HG03103 (cell line): ENCODE results near the gene STAC3.
"Not testable (repeated sequence)": the region's sequence is repeated elsewhere in the genome, so short reads cannot be mapped to it uniquely, and the experiment has no call there.

Source experiments
- ATAC-seq: cut with Tn5 transposase; IDR thresholded peaks from one replicate; pipeline ENCODE4 v1.9.1; 2021; ENCODE audit warnings: low read depth; ENCODE audit not compliant: unreplicated experiment

The STAC3 gene

DNA sequence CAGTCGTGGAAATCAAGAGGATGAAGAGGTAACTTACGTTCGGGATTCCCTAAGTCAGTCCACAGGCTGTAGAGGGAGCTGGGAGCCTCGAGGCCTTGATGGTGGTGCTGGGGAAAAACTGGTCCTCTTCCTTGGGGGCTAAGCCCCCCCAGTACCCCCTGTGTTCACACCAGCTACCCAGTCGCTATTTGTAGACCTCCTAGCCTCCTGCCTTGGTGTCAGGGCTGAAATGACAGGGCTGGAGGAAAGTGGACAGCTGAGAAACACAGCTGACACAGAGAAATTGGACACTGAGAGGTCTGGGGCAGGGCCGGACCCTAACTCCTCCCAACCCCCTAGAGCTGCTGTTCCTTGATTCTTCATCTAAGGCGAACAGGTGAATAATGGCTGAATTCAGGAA, at the start of gene STAC3:
STAC3 (minus strand) TSS at position 232 of the 400 bp plus-strand sequence. CDS start 1,551 bp downstream, outside the sequence.
- ATAC-seq, result no peak

DNA sequence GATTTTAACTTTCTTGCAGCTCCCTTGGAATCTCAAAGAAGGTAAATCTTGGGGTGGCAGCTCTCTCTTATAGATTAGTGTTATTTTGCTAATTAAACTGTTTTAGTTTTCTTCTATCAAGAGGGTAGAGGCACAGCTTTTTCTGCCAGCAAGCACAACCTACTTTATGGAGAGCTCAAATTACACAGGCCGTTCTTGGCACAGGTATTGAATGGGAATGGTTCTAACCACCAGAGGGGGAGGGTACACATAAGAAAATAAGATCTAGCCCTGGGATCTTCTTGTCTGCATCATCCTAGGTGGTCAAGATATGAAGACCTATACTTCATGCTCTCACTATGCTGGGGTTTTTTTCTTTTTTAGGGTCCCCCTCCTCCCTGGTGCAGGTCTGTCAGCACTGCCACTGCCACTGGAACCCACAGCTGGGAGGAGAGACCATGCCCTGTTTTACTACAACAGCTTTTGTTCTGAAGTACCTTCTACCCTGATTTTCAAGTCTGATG, 48.6 kb upstream of the STAC3 start:
- no peak for ATAC-seq

DNA sequence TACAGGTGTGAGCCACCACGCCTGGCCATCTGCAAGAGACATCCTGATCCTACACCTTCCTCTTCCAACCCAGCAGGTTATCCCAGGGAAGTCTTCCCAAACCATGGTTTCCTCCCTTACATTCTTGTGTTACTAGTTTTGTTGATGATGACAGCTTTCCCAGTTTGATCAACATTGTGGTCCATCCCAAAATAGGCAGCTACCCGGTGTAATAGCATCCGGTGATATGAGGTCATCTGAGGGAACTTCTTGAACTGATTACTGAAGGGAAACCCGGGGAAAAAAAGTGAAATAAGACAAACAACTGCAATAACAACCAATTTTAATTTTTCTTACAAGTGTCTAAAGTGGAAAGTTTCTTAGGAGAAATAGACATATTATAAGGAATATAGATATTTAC, 45.3 kb upstream of the STAC3 start:
- no peak for ATAC-seq

DNA sequence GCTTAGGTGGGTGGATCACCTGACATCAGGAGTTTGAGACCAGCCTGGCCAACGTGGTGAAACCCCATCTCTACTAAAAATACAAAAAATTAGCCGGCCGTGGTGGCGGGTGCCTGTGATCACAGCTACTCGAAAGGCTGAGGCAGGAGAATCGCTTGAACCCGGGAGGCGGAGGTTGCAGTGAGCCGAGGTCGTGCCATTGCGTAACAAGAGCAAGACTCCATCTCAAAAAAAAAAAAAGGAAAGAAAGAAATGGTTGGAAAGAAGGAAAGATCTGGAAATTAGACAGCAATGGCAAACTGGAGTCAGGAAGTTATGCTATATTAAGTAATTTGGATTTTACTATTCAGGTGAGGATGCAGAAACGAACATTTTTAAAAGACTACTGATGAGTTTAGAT, 31.1 kb upstream of the STAC3 start:
- ATAC-seq, result not testable (repeated sequence)

DNA sequence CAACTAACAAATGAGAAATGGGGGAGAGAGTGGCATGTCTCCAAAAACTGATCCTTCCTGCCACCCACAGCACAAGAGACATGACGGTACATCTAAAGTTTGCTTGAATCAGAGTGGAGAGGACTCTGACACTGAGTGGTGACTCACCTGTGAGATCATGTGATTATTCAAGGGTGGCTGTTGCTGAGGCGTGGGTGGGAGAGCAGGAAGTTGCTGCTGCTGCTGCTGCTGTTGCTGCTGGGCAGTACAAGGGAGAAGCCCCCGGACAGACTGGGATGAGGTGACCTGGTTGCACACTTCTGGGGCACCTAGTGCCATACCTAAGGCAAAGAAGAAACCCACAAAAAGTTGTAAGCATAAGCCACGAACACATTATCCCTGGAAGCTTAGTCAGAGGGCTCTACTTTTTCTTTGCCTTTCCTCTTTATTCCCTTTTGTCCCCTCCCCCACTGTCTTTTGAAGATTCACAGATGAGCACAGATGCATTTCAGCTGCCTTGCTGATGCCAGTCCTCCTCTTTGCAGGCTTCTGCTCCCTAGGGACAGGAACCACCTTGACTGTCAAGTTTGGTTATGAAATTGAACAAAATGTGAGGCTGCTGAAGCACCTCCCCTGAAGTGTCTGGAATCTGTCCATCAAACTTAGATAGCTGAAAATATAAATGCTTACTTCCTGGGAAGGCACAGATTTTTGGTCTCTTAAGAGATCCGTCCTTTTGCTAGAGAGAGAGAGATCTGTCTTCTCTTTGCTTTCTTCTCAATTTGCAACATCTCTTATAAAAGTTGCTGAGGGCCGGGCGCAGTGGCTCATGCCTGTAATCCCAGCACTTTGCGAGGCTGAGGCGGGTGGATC, 29.4 kb upstream of the STAC3 start:
- ATAC-seq, result peak; percentile 93

DNA sequence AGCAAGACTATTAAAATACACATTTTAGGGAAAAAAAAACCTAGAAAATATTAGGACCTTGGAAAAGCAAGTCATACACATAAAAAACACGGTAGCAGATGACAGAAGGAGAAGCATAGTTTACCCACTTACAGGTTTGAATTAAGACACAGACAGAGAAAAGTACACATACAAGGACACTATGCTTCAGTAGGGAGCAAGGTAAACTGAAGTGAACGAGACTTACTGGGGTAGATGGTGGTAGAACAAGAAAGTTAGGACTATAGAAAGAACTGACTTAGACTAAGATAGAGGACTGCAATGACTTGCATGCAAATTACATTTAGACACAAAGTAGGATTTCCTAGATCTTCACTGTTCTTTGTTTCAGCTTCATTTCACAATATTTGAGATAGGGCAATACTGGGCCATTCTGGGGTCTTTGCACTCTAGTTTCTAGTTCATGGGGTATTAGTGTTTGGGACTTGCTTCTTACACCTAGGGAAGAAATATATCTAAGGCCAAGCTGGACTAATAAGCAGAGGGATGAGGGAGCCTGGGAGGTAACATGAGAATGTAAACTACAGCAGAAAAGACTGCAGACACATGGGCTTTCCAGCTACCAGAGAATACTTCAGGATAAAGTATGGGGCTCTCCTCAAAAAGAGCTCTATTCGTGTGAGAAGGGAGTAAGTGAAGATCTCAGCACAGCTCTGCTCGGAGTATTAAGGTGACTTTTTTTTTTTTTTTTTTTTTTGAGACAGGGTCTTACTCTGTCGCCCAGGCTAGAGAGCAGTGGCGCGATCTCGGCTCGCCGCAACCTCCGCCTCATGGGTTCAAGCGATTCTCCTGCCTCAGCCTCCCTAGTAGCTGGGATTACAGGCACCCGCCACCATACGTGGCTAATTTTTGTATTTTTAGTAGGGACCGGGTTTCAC, 27.7 kb upstream of the STAC3 start:
- ATAC-seq, result no peak

DNA sequence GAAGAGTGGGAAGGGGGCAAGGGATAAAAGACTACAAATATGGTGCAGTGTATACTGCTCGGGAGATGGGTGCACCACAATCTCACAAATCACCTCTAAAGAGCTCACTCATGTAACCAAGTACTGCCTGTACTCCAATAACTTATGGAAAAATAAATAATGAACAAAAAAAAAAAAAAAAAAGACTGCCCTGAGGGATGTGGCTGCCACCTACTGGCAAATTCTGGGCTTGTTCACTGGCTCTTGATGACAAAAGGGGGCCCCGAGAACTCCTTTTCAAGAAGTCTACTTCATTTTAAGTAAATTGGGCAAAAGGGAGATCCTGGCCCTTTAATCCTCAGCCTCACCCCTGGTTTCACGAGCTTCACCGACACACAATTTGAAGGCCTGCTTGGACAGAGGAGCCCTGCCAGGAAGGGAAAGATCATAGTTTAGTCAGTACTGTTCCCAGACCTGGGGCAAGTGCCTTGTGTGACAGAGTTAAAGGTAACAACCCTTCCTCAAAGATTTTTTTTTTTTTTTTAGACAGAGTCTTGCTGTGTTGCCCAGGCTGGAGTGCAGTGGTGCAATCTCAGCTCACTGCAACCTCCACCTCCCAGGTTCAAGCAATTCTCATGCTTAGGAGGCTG, 26.1 kb upstream of the STAC3 start:
- no peak for ATAC-seq

DNA sequence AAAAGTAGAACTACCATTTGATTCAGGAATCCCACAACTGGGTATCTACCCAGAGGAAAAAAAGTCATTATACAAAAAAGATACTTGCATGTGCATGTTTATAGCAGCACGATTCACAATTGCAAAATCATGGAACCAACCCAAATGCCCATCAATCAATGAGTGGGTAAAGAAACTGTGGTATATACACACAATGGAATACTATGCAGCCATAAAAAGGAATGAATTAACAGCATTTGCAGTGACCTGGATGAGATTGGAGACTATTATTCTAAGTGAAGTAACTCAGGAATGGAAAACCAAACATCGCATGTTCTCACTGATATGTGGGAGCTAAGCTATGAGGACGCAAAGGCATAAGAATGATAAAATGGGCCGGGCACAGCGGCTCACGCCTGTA, 25.2 kb upstream of the STAC3 start:
- not testable (repeated sequence) for ATAC-seq

DNA sequence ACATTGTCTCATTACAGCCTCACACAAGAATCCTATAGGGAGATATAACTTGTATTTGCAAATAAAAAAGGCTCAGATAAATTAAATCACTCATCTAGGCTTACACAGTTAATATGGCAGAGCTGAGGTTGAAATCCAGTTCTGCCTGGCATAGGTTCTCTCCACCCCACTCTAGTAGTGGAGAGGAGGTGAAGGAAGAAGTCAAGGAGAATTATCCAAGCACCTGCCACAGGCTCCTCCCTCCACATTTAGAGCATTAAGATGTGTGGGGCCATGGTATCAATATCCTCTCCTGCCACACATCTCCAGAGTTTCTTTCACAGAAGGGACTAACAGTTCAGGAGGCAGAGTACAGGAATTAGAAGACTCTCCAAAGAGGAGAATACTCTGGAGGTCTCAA, 22.5 kb upstream of the STAC3 start:
- ATAC-seq, result no peak

DNA sequence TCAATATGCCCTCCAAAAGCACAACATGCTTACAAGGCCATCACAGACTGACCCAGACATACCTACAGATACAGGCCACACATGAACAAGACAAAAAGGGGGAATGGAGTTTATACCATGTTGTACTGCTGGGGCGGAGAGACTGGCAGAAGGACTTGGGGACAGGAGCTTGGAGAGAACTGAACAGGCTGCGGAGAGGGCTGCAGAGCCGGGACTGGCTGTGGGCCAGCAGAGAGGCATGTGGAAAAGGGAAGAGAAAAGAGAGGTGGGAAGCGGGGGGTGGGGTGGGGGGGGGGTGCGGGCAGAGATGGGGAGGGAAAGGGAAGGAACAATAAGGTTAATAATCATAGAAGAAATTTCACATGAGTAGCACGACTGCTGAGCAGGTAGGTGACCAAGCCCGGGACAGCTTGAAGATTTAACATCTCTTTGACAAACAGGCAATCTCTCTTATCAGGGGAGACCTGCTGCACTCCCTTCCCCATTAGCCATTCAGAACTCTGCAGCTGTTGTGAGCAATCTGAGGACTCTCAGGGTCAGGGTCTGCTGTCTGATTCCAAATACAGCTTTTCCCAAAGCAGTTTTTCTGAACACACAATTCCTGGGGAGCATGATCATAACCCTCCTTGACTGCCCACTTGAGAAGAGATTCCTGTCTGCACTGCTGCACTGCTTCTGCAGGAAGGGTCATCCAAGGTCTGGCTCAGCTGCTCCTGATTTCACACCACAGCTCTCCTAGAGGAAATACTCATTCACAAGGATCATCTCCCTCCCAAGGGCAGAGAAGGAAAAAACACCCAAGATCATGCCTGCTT, 21.6 kb upstream of the STAC3 start:
- no peak for ATAC-seq

DNA sequence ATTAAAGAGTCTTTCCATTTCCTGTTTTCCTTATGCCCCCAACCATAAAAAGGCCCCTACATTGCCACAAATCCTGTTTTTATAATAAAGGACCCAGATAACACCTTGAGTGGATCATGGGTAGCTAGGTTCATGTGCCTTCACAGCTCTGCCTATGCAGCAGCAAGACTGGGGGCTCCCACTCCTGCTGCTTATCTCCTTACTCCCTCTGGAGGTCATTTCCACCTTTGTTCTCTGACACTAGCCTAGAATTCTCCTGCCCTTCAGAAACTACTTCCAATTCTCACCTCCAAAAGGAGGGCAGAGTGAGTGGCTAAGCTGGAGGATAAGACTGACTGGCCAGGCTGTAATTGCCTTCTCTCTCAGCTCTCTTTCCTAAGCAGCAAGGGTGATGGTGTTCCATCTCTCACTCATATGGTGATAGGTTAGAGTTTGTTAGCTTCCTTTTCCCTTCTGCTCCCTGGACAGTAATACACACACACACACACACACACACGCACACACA, 20.0 kb upstream of the STAC3 start:
- no peak for ATAC-seq

DNA sequence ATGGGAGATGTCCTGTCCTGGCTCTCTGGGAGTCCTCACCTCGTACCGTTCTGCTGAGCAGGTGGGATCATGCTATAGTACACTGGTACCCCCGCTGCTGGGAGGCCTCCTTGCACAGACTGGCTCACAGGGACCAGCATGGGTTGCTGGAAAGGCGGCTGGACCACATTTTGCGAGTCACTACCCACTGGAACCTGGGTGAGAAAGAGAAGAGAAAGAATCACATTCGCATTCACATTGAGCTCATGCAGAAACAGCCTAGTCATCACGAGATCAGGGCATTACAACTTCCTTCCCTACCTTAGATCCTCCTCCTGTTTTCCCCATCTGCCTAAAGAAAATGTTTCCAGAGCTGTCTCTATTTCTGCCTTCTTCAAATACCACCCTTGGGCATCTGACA, 17.3 kb upstream of the STAC3 start:
- ATAC-seq, result no peak

DNA sequence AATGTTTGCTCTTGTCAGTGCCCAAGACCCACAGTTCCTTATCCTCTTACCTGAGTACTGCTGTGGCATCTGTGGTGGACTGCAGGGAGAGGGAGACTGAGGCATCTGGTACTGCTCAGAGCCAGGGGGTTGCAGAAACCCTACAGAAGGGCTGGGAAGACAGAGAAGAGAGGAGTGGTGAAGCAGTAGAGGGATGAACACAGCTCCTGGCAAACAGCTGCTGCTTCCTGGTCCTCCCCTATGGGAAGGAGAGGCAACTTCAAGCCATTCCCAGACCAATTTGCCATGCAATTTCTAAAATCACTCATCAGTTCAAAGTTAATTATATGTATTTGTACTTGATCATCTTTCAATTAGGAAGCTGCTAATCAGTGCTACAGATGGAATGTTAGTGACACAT, 15.7 kb upstream of the STAC3 start:
- no peak for ATAC-seq

DNA sequence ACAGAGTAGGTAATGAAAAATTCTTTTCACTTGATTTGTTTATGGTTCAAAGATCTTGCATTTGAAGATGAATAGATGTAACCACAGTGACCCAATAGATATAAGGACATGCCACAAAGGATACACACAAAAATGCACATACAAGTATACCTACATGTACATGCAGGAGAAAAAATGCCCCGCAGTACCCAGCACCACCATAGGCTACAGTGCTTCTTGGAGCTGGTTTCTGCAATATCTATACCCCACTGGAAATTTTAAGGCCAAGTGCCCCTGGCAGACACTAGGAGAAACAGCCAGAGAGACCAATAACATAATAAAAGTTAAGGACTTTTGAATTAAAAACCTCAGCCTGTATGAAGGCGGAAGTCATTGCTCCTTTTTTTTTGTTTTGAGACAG, 12.1 kb upstream of the STAC3 start:
- no peak for ATAC-seq

DNA sequence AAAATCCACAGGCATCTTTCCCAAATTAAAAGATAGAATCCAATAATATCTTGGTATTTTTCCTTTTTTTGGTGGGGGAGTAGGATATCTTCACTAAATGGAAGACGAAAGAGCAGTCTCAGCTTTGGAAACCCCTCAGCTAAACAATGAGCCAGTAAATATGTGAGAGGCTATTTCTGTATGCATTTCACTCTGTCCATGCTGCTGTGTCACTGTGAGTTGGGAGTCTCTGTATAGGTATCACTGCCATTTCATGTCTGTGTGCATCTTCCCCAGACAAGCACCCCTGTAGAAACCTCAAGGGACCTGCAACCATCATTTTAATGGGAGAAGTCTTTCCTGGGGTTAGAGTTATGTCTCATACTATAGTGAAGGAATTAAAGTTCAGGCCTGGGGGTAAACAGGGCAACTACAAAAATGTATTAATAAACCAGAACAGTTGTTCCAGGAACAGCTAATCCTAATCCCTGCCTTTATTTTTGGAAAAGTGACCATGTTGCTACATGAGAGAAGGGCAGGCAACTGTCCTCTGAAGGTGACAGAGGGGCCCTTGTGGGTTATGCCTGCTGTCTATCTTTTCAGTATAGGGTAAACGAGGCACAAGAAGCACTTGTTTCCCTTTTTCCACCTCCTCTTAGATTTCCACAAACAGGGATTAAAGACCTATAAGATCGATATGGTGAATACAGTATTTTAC, 11.3 kb upstream of the STAC3 start:
- no peak for ATAC-seq

DNA sequence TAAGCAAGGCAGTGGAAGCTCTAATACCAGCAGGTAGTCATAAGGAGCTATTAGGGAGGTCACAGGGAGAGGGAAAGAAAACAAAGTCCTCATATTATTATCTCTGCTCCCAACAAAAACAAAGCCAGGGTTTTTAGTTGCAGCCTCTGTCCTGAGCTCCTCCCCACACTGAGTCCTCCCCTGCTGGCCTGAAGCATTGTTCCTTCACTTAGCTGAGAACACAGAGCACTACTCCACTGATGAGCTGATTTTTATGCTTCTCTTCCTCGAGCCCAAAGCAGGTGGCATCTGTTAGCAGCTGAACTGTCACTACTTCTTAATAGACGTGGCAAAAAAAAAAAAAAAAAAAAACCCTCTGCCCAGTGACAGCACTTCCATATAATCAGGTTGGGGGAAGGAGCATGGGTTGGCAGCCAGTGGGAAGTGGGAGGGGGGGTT, 10.5 kb upstream of the STAC3 start:
- no peak for ATAC-seq

DNA sequence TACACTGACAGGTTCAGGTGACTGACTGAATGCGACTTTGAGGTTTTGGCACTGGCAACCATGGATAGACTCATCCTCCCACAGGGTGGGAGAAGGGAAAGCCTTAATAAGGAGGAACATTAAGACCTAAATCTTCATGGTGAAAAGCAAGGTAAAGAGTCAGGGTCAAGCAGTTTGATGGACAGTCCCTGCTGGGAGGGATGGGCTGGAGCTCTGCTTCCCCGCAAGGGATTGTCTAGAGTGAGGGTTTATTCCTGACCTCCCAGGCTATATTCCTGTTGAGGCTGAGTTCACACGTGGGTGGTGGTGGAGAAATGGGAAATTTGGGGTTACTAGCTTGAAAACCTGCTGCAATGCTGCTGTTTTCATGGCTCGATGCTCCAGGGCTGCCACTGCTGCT, 9.4 kb upstream of the STAC3 start:
- ATAC-seq, result no peak

DNA sequence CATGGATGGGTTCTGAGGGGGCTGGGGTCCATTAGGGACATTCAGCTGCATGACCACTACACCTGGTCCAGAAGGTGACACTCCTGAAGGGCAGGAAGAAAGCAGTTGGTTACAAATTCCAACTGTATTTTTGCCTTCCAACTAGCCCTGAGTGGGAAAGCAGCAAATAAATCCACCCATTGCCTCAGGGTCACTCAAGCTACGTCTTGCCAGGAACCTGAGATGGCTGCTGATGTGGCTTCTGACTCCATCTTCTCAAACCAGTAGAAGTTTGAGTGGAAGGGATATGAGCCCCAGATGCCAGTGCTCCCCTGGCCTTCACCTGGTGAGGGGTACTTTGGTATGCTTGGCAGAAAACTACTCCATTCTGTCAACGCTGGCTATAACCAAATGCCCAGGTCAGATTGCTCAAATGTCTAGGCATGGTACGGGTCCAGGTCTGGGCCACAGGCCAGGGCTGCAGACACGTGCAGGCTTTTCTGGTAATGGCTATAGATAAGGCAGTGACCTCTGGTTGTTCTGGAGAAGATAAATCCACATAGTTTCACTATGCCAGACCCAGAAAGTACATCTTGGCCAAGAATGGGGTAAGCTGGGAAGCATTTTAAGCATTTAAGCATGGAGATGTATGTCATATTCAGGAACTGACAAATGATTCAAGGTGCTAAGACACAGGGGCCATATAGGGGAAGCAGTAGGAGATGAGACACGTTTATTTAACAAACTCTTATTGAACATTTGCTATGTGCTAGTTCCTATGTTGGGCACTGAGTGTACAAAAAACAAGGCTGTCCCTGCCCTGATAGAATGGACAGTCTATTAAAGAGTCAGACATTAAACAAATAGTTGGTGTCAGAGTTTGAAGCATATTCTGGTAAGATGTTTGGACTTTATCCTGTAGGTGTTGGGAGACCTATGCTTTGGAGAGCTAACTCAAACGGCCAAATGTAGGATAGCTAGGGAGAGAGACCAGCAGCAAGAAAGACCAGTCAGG, 8.3 kb upstream of the STAC3 start:
- no peak for ATAC-seq
